Middle frontal gyrus (tissue), 1 donor: ENCODE measurements around the gene GCNT2.
"Not testable (repeated sequence)": the region's sequence is repeated elsewhere in the genome, so short reads cannot be mapped to it uniquely, and the experiment has no call there.

Experiments used
- DNase-seq: peaks from one replicate; pipeline ENCODE4 v3.0.0-alpha.2; 2015; ENCODE audit warnings: low spot score; ENCODE audit errors: extremely low spot score

The GCNT2 gene

GRCh38 chr6:10579803-10580202 lies 58.7 kb downstream of the GCNT2 start:
- DNase-seq = no peak

- no peak for DNase-seq
Observed at GRCh38 chr6:10580570-10580969, 59.4 kb downstream of the GCNT2 start.

DNA sequence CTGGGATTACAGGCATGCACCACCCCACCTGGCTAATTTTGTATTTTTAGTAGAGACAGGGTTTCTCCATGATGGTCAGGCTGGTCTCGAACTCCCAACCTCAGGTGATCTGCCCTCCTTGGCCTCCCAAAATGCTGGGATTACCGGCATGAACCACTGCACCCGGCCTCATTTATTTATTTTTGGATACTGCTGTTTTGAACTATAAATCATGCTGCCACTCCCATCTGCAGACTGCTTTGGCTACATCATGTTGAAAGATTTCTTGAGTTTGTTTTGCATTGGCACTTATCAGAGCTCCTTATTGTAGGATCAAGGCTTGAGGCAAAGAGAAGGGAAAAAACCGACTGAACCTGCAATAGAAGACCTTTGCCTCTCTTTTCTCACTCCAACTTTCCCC lies 60.3 kb downstream of the GCNT2 start:
- not testable (repeated sequence) for DNase-seq

DNA sequence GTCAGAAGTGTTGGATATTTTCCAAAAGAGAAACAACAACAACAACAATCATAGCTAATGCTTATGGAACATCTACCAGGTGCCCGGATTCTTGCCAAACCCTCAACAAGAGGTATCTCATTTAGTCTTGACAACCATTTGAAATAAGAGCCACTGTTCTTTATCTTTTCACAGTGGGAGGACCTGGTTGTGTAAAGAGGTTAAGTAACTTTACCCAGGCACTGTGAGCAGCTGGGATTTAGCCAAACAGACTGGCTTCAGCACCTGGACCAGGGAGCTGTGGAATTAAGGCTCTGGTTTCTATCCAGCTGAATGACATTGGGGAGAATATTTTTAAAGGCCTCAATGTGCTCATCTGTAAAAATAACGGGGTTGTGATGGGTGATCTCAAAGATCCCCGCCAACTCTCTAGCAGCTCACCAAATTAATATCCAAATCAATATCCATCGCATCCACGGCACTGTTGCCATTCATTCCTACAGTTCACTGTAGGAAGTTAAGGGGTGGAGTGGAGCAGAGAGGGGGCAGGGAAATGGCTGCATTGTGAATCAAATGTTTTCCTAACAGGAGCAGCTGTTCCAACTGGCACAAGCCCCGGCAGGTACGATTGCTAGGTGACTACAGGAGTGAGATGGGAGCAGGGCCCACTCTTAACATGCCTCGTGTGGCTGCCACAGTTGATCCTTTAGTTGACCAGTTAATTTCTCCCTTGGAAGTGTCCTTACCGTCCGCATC lies 61.8 kb downstream of the GCNT2 start:
- no peak for DNase-seq

GRCh38 chr6:10583509-10583901 lies 62.4 kb downstream of the GCNT2 start:
- no peak for DNase-seq

- no peak for DNase-seq
Observed at GRCh38 chr6:10584607-10585006, 63.5 kb downstream of the GCNT2 start.

GRCh38 chr6:10585209-10585845 lies 64.2 kb downstream of the GCNT2 start:
- DNase-seq = no peak

- DNase-seq = no peak
Observed at GRCh38 chr6:10586302-10586701, 65.2 kb downstream of the GCNT2 start.

GRCh38 chr6:10587656-10588406 lies 66.7 kb downstream of the GCNT2 start:
- DNase-seq = no peak

DNA sequence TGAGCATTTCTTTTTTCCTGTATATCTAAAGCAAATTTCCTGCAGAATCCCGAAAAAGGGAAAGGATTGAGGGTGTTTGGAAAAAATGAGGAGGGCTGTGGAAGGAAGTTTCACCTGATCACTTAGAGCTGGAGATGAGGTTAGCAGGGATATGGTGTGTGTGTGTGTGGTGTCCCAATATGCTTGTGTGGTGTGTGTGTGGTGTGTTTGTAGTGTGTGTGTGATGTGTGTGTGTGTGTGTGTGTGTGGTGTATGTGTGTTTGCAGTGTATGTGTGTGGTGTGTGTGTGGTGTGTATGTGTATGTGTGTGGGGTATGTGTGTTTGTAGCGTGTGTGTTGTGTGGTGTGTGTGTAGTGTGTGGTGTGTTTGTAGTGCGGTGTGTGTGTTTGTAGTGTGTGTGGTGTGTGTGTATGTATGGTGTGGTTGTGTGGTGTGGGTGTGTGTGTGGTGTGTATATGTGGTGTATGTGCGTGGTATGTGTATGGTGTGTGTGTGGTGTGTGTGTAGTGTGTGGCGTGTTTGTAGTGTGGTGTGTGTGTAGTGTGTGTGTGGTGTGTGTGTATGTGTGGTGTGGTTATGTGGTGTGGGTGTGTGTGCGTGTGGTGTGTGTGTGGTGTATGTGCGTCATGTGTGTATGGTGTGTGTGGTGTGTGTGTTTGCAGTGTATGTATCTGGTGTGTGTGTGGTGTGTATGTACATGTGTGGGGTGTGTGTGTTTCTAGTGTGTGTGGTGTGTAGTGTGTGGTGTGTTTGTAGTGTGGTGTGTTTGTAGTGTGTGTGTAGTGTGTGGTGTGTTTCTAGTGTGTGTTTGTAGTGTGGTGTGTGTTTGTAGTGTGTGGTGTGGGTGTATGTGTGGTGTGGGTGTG lies 67.6 kb downstream of the GCNT2 start:
- DNase-seq = no peak

GRCh38 chr6:10589429-10589727 lies 68.2 kb downstream of the GCNT2 start:
- no peak for DNase-seq

- DNase-seq = no peak
Observed at GRCh38 chr6:10589983-10590382, 68.8 kb downstream of the GCNT2 start.

GRCh38 chr6:10591422-10592160 lies 70.4 kb downstream of the GCNT2 start:
- DNase-seq = no peak

DNA sequence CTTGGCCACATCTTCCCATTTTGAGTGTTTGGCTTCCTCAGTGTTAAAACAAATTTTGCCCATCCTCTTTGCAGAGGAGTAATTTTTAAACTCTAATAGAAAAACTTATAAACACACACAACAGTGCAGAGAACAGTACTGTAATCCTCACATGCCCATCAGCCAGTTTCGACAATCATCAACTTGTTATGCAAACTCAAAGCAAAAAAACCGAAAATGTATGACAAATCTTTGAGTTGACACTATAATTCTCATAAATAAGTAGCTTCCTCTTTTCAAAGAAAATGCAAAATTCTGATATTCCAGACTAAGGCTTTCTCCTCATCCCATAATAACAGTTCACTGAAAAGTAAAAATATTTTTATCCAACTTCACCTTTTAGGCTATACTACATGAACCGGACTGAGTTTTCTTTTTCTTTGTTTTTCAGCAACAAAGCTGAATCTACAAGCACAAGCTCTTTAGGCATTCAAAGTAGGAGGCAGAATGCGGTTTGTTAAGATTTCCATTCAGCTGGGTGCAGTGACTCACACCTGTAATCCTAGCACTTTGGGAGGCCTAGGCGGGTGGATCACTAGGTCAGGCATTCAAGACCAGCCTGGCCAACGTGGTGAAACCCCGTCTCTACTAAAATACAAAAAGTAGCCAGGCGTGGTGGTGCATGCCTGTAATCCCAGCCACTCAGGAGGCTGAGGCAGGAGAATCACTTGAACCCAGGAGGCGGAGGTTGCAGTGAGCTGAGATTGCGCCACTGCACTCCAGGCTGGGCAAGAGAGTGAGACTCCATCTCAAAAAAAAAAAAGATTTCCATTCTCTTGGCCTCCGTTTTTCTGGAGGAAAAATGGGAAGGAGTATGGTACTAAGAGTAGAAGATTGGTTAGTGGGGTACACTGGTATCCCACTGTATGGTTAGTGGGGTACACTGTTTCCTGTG lies 74.8 kb downstream of the GCNT2 start:
- DNase-seq = no peak

DNA sequence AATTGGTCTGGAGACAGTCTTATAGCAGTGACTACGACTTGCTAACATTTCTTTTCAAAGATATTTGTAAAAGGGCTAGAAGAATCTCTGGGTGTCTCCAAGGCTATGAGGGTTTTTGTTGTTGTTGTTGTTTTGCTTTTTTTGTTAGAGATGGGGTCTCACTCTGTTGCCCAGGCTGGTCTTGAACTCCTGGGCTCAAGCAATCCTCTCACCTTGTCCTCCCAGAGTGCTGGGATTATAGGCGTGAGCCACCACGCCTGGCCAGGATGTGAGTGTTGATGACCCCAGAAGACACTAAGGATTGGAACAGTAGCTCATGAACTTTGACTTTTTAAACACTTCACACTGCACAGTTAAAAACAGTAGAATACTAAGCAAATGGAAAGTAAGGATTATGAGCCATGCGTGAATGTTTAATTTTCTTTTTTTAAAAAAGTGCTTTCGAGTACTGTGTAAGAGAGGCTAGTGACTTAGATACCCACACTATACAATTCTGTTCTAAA lies 76.4 kb downstream of the GCNT2 start:
- DNase-seq = no peak

DNA sequence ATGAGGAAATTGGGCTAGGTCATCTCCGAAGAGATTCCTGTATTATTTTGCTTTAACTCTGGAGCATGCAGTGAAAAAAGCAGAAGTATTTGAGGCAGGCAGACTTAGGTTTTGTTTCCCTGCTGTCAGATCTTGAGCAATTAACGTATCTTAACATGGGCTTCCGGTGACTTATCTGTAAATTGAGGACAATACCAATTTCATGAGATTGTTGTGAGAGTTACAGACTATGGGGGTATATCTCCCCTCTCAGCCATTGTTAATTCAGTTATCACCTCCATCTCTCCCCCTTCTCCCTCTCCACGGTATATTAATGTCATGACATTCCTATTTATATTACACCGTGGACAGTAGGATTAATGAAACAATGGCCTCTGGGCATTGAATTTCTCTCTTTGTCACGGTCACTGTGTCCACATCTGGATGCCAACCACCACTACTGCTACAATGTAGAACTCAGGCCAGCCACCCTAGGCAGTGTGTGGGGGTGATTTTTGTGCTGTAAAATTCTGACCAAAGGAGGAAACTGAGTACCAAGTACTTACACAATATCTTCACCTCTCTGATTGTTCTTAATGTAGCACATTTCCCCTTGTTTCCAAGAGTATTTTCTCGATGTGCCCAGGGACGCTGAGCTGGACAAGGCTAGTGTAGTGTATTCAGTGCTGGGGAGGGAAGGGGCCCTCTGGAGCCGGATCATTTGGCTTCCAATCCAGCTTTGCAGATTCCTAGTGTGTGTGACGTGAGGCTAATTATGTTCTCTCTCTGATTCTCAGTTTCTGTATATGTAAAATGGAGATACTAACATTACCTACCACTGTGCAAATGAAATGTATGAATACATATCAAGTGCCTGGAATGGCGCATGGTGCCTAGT lies 77.2 kb downstream of the GCNT2 start:
- DNase-seq = no peak

DNA sequence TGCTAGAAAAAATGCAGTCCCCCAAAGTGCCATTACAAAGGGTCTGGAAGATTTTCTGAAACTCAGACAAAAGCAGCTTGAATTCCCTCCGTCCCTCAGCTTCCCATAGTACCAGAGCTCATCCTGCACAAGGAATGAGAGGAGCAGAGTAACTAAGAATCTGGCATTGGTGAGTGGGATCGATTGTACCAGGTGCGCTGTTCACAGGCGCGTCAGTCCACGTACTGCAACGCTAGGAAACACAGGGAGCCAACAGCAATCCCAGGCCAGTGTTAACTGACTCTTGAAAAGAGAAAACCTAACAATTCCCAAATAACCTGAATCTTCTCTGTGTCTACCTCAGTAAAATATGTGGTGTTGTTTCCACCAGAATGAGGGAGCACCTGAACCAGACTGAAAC lies 77.9 kb downstream of the GCNT2 start:
- DNase-seq = no peak

GRCh38 chr6:10600681-10601080 lies 79.5 kb downstream of the GCNT2 start:
- not testable (repeated sequence) for DNase-seq

- DNase-seq = no peak
Observed at GRCh38 chr6:10603219-10603618, 82.1 kb downstream of the GCNT2 start.
